ENCODE measurements around the gene RPTOR. TPM values are rescaled to one million over a fixed set of nuclear protein-coding genes. Genes with fewer than 3 reads are reported as not detected.

The RPTOR gene
- total and polyA plus RNA-seq, 2 donors (not counting 3 experiments of a cell fraction or from before 2014, with no cell fraction given) = 10.7 to 41.8 TPM

DNA sequence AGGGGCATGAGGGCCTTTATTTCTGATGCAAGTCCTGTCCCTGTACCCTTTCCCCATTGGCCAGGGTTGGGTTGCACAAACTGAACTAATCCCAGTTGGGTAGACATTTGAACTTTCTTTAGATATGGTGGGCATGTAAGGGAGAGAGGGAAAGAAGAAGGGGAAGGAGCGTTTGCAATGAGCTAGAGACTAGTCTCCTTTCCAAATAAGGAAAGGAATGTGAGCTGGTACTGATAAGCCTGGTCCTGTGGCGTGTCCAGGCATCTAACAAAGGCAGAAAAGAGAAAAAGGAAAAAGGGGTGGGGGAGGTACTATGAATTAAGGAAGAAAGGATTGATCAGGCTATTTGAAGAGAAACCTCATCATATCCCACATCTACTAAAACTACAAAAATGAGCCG is 467.3 kb downstream of the RPTOR start:
- CTCF ChIA-PET = interaction anchor here (1.0 to 2.1 kb wide), 2 partner anchors 12 to 90 kb away, joined by 3 to 10 read pairs; no protein-coding TSS in a partner anchor
- no peaks in the 10 kb centered on the region for H3K79me2 ChIP-seq (ENCODE audit: control insufficient read depth, insufficient read depth, low read length)
- dilution Hi-C loops (cut with MboI; ENCODE audit: extremely low pct_ligation_motif_present, low sequenced_read_pairs) = no loop called here
- H3K9me3 ChIP-seq (replicated peaks; ENCODE audit: control insufficient read depth, insufficient read depth, low read length) = no peaks in the 10 kb centered on the region
- H3K4me1 ChIP-seq (ENCODE audit: control insufficient read depth, extremely low read depth, insufficient read depth, low read length) = no peaks in the 10 kb centered on the region
- POLR2A ChIA-PET = interaction anchor here (0.5 kb wide), 1 partner anchor 79 kb away, joined by 3 read pairs; no protein-coding TSS in a partner anchor
- no peaks in the 10 kb centered on the region for H3K9me1 ChIP-seq (replicated peaks; ENCODE audit: control insufficient read depth, extremely low read depth, insufficient read depth, low read length)
- no peak overlapping the region for H3K9ac ChIP-seq (replicated peaks; ENCODE audit: extremely low read depth, insufficient read depth, low read length)
- peaks cover 5 to 6% of the 10 kb centered on the region in 2 experiments for H3K27me3 ChIP-seq (ENCODE audit: control insufficient read depth in 2 of 2, insufficient read depth in 2 of 2, low read length in 2 of 2)
- H3K36me3 ChIP-seq (ENCODE audit: control insufficient read depth in 2 of 2, extremely low read depth in 1 of 2, insufficient read depth in 2 of 2, low read length in 2 of 2) = no peaks in the 10 kb centered on the region
- intact Hi-C loops (cut with micrococcal nuclease) = no loop called here
- DNase-seq (ENCODE audit: low read depth, low spot score) (no peak), FAIRE-seq (no peak)
- no TSS peak for BruUV-seq (replicated peaks)
- H2AFZ ChIP-seq (ENCODE audit: low read depth, low read length) = no peak overlapping the region
- H3K27ac ChIP-seq (ENCODE audit: insufficient read depth, low read depth, low read length) = no peak overlapping the region
- H3K4me3 ChIP-seq (replicated peaks in 1 of 3; ENCODE audit: insufficient read depth in 1 of 3, low read depth in 1 of 3, low read length in 3 of 3) = no peak overlapping the region
- no peaks in the 10 kb centered on the region for H4K20me1 ChIP-seq (replicated peaks; ENCODE audit: control insufficient read depth, extremely low read depth, insufficient read depth, low read length)
- H3K4me2 ChIP-seq (ENCODE audit: insufficient read depth, low read length) = no peak overlapping the region
- no peak for TF ChIP-seq POLR2AphosphoS5 (IDR thresholded peaks at IDR 0.05; ENCODE audit: insufficient read depth, low read depth, low read length)

DNA sequence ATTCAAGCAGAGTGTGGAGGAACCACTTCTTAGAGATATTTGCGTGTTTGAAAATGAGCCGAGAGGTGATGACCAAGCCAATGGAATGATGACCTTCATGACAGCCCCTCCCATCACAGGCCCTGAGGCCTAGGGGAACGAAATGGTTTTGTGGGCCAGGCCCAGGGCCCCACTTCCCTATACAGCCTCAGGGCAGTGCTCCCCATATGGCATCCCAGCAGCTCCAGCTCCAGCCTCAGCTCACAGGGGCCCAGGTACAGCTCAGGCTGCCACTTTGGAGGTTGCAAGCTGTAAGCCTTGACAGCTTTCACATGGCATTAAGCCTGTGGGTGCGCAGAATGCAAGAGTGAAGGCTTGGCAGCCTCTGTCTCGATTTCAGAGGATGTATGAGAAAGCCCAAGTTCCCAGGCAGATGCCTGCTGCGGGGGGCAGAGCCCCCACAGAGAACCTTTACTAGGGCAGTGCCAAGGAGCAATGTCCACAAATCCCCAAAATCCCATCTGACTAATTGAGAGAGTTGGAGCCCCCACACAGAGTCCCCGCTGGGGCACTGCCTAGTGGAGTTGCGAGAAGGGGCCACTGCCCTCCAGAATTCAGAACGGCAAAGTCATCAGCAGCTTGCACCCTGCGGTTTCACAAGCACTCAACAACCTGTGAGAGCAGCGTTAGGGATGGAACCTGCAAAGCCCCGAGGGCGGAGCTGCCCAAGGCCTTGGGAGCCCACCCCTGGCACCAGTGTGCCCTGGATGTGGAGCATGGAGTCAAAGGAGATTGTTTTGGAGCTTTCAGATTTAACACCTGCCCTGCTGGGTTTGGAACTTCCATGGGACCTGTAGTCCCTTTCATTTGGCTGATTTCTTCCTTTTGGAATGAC is 468.2 kb downstream of the RPTOR start:
- no peak overlapping the region for H3K9ac ChIP-seq (replicated peaks; ENCODE audit: extremely low read depth, insufficient read depth, low read length)
- H3K4me2 ChIP-seq (ENCODE audit: insufficient read depth, low read length) = no peak overlapping the region
- H3K4me3 ChIP-seq (replicated peaks in 1 of 3; ENCODE audit: insufficient read depth in 1 of 3, low read depth in 1 of 3, low read length in 3 of 3) = no peak overlapping the region
- no peak for TF ChIP-seq JUN (IDR thresholded peaks at IDR 0.05; ENCODE audit: borderline replicate concordance, insufficient read depth, insufficient read length, low read depth)
- TF ChIP-seq POLR2AphosphoS5 (IDR thresholded peaks at IDR 0.05; ENCODE audit: insufficient read depth, low read depth, low read length) = no peak
- TF ChIP-seq FOS (IDR thresholded peaks at IDR 0.05; ENCODE audit: borderline replicate concordance, insufficient read depth, low read length) = no peak
- TF ChIP-seq, protein P1, sequence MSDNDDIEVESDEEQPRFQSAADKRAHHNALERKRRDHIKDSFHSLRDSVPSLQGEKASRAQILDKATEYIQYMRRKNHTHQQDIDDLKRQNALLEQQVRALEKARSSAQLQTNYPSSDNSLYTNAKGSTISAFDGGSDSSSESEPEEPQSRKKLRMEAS (IDR thresholded peaks at IDR 0.05; ENCODE audit: insufficient read depth, insufficient read length) = no peak
- TF ChIP-seq MYC (IDR thresholded peaks at IDR 0.05; ENCODE audit: low read depth, low read length) = no peak
- no peak for TF ChIP-seq EZH2 (IDR thresholded peaks at IDR 0.05; ENCODE audit: borderline replicate concordance, low read depth, low read length, severe bottlenecking)
- TF ChIP-seq, protein P2, sequence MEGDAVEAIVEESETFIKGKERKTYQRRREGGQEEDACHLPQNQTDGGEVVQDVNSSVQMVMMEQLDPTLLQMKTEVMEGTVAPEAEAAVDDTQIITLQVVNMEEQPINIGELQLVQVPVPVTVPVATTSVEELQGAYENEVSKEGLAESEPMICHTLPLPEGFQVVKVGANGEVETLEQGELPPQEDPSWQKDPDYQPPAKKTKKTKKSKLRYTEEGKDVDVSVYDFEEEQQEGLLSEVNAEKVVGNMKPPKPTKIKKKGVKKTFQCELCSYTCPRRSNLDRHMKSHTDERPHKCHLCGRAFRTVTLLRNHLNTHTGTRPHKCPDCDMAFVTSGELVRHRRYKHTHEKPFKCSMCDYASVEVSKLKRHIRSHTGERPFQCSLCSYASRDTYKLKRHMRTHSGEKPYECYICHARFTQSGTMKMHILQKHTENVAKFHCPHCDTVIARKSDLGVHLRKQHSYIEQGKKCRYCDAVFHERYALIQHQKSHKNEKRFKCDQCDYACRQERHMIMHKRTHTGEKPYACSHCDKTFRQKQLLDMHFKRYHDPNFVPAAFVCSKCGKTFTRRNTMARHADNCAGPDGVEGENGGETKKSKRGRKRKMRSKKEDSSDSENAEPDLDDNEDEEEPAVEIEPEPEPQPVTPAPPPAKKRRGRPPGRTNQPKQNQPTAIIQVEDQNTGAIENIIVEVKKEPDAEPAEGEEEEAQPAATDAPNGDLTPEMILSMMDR (IDR thresholded peaks at IDR 0.05; ENCODE audit: extremely low read depth in 1 of 2, insufficient read depth in 1 of 2, low read depth in 1 of 2, low read length in 2 of 2) = no peak
- TF ChIP-seq GATA2 (IDR thresholded peaks at IDR 0.05; ENCODE audit: insufficient read depth, insufficient read length, low read depth, low read length) = no peak
- no peak overlapping the region for H2AFZ ChIP-seq (ENCODE audit: low read depth, low read length)
- DNase-seq (ENCODE audit: low read depth, low spot score) (no peak), FAIRE-seq (no peak)
- peaks cover 2 to 5% of the 10 kb centered on the region in 2 experiments for H3K27me3 ChIP-seq (ENCODE audit: control insufficient read depth in 2 of 2, insufficient read depth in 2 of 2, low read length in 2 of 2)
- POLR2A ChIA-PET = interaction anchor here (0.5 kb wide), 1 partner anchor 78 kb away, joined by 3 read pairs; no protein-coding TSS in a partner anchor
- CTCF ChIA-PET = interaction anchor here (1.0 to 2.1 kb wide), 2 partner anchors 11 to 89 kb away, joined by 3 to 10 read pairs; no protein-coding TSS in a partner anchor
- no peaks in the 10 kb centered on the region for H3K9me3 ChIP-seq (replicated peaks; ENCODE audit: control insufficient read depth, insufficient read depth, low read length)
- no peaks in the 10 kb centered on the region for H4K20me1 ChIP-seq (replicated peaks; ENCODE audit: control insufficient read depth, extremely low read depth, insufficient read depth, low read length)
- H3K9me1 ChIP-seq (replicated peaks; ENCODE audit: control insufficient read depth, extremely low read depth, insufficient read depth, low read length) = no peaks in the 10 kb centered on the region
- intact Hi-C loops (cut with micrococcal nuclease) = no loop called here
- no TSS peak for BruUV-seq (replicated peaks)
- H3K4me1 ChIP-seq (ENCODE audit: control insufficient read depth, extremely low read depth, insufficient read depth, low read length) = peaks cover under 1% of the 10 kb centered on the region
- H3K79me2 ChIP-seq (ENCODE audit: control insufficient read depth, insufficient read depth, low read length) = no peaks in the 10 kb centered on the region
- H3K36me3 ChIP-seq (ENCODE audit: control insufficient read depth in 2 of 2, extremely low read depth in 1 of 2, insufficient read depth in 2 of 2, low read length in 2 of 2) = no peaks in the 10 kb centered on the region
- no peak overlapping the region for H3K27ac ChIP-seq (ENCODE audit: insufficient read depth, low read depth, low read length)
- dilution Hi-C loops (cut with MboI; ENCODE audit: extremely low pct_ligation_motif_present, low sequenced_read_pairs) = no loop called here

Data from endothelial cell of umbilical vein (primary cell).